Naive thymus-derived CD4-positive, alpha-beta T cell (primary cell): ENCODE measurements around the gene RAB40C. TPM values are rescaled to one million over a fixed set of nuclear protein-coding genes. Genes with fewer than 3 reads are reported as not detected.
A peak's percentile ranks its signal among the peaks of the same experiment; 100 is the strongest.

Experiments
- ATAC-seq: fragments of 150-1000 bp; cut with Tn5 transposase; 2 replicates; pipeline ENCODE4 v1.10.0; 2021; ENCODE audit warnings: mild to moderate bottlenecking, moderate library complexity
- CTCF ChIA-PET: fragments of 350-600 bp; sonication (Branson Sonifier 250); formaldehyde crosslinking; loops from one replicate; lab custom pipeline; 2021; ENCODE audit warnings: antibody characterized with exemption; lab: Charles Lee
- POLR2A ChIA-PET: fragments of 350-600 bp; sonication (Branson Sonifier 250); formaldehyde crosslinking; loops from one replicate; lab custom pipeline; 2021; ENCODE audit warnings: antibody characterized with exemption, inconsistent platforms; lab: Charles Lee
- DNase-seq, 9 donors: peaks; one replicate each; pipeline versions ENCODE4 v3.0.0 to v3.0.0-alpha.2; 2020 to 2022; ENCODE audit warnings: mixed read lengths in 1 of 9
- H3K27ac ChIP-seq: one replicate; pipeline ENCODE4 v1.7.0; 2013; ENCODE audit warnings: mild to moderate bottlenecking, low read depth, low read length, moderate library complexity
- H3K27me3 ChIP-seq, 2 donors: one replicate each; pipeline ENCODE4 v1.7.0; 2013; ENCODE audit warnings: low read length in 2 of 2, mild to moderate bottlenecking in 2 of 2, moderate library complexity in 2 of 2; ENCODE audit not compliant: control insufficient read depth in 2 of 2, insufficient read depth in 2 of 2
- H3K36me3 ChIP-seq, 3 experiments: 1 replicate in 2 of 3; 2 replicates in 1 of 3; pipeline ENCODE4 v1.7.0; 2013; ENCODE audit warnings: low read length in 3 of 3, mild to moderate bottlenecking in 3 of 3, moderate library complexity in 1 of 3; ENCODE audit not compliant: insufficient read depth in 3 of 3, control insufficient read depth in 2 of 3
- H3K4me1 ChIP-seq, 2 donors: one replicate each; pipeline ENCODE4 v1.7.0; 2013; ENCODE audit warnings: low read length in 2 of 2, mild to moderate bottlenecking in 2 of 2, moderate library complexity in 1 of 2; ENCODE audit not compliant: control insufficient read depth in 2 of 2, insufficient read depth in 2 of 2
- H3K4me3 ChIP-seq: 2 replicates; pipeline ENCODE4 v1.7.0; 2013; ENCODE audit warnings: mild to moderate bottlenecking, low read length
- H3K9me3 ChIP-seq, 3 experiments: 1 replicate in 2 of 3; 2 replicates in 1 of 3; pipeline ENCODE4 v1.7.0; 2013; ENCODE audit warnings: low read length in 3 of 3; ENCODE audit not compliant: control insufficient read depth in 2 of 3
- H3K27ac Mint-ChIP-seq, 9 donors: one replicate each; pipeline ENCODE4 v1.8.0; 2020 to 2022; ENCODE audit warnings: mixed read lengths in 9 of 9, mild to moderate bottlenecking in 8 of 9, moderate library complexity in 5 of 9, inconsistent platforms in 2 of 9
- H3K27me3 Mint-ChIP-seq, 5 donors: one replicate each; pipeline ENCODE4 v1.8.0; 2021 to 2022; ENCODE audit warnings: mixed read lengths in 5 of 5, mild to moderate bottlenecking in 1 of 5
- H3K36me3 Mint-ChIP-seq, 5 donors: one replicate each; pipeline ENCODE4 v1.8.0; 2020 to 2022; ENCODE audit warnings: mixed read lengths in 5 of 5, mild to moderate bottlenecking in 3 of 5, inconsistent platforms in 1 of 5
- H3K4me1 Mint-ChIP-seq, 7 donors: one replicate each; pipeline ENCODE4 v1.8.0; 2020 to 2022; ENCODE audit warnings: mixed read lengths in 7 of 7, mild to moderate bottlenecking in 3 of 7, inconsistent platforms in 1 of 7
- H3K4me3 Mint-ChIP-seq, 10 donors: one replicate each; pipeline ENCODE4 v1.8.0; 2020 to 2022; ENCODE audit warnings: mild to moderate bottlenecking in 10 of 10, mixed read lengths in 10 of 10, moderate library complexity in 6 of 10, inconsistent platforms in 2 of 10
- H3K9me3 Mint-ChIP-seq, 11 donors: one replicate each; pipeline ENCODE4 v1.8.0; 2020 to 2022; ENCODE audit warnings: mixed read lengths in 11 of 11, mild to moderate bottlenecking in 4 of 11, inconsistent platforms in 1 of 11, moderate library complexity in 1 of 11
- intact Hi-C, 2 donors: fragments of 100-400 bp; cut with micrococcal nuclease; formaldehyde crosslinking; loops; one replicate each; pipeline ENCODE4 v1.15.1; 2023
- polyA plus RNA-seq, 2 donors: library from polyadenylated mRNA; unstranded; fragments of 300-500 nt; fragmentation: Illumina TruSeq; gene quantifications; one replicate each; pipeline ENCODE4 v1.2.3, GENCODE V29; 2021
- total RNA-seq, 6 experiments: library from RNA in 5 of 6; stranded (reverse) in 5 of 6; gene quantifications; 1 replicate in 5 of 6; 2 replicates in 1 of 6; pipeline ENCODE4 v1.2.3 and lab custom pipeline; 2021 to 2026

Gene RAB40C
- total and polyA plus RNA-seq, 7 experiments from 2014 or later: 7.9 to 23.2 (median 17.5) TPM

DNA sequence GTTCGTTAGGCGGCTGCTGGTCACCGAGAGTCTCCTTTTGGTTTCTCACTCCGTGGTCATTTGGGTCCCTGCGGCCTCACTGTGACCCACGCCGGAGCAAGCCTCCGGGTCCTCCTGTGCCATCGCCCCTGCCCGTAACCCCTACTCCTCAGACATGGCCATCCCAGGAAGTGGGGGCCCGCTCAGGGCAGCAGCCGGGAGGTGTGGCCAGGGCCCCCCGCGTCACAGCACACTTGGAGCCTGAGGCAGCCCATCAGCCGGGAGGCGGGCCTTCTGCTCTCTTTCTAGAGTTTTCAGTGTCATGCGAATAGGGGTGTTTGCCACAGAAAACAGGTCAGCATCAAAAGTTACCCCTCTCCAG, 33.0 kb downstream of the RAB40C start:
- no peaks in the 10 kb centered on the region for H3K9me3 ChIP-seq
- DNase-seq: no peak
- Mint-ChIP-seq H3K27ac (no peak overlapping the region), H3K9me3 (no peaks in the 10 kb centered on the region), H3K27me3 (no peaks in the 10 kb centered on the region), H3K4me1 (peaks cover 0 to 8% (median 0%) of the 10 kb centered on the region in 7 donors), H3K4me3 (no peak overlapping the region), H3K36me3 (peaks cover 0 to 3% (median 0%) of the 10 kb centered on the region in 5 donors)
- no peak overlapping the region for H3K4me3 ChIP-seq
- no peak overlapping the region for H3K27ac ChIP-seq
- peaks cover 0 to 24% (median 0%) of the 10 kb centered on the region in 3 experiments for H3K36me3 ChIP-seq
- ChIA-PET POLR2A (no interaction called here), CTCF (no interaction called here)
- intact Hi-C loops: no loop called here
- H3K27me3 ChIP-seq: no peaks in the 10 kb centered on the region
- ATAC-seq: no peak
- H3K4me1 ChIP-seq: no peaks in the 10 kb centered on the region

DNA sequence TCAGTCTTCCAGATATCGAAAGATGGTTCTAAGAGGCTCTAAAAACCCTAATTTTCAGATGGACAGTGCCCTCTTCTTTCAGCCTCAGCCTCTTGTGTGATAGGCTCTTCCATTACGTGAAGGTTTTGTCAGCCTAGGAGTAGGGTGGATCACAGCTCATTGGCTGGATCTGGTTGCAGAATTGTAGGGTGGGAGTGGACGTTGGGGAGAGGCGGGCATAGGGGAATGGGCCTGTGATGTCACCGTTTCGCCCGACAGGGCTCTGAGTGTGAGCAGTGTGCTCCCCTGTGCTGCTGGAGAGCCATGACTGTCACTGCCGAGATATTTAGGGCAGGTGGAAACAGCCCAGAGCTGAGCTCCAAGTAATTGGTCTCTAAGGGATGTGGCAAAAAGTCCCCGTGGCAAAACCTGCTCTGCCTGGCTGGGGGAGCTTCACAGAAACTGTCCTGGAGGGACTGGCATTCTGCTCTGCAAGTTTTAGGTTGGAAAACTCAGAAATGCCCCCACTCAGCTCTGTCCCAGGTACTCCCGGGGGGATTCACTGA, 34.7 kb downstream of the RAB40C start:
- Mint-ChIP-seq H3K27ac (peak overlapping the region in 1 of 9 donors; percentile 4), H3K27me3 (no peaks in the 10 kb centered on the region), H3K4me1 (peaks cover 0 to 4% (median 0%) of the 10 kb centered on the region in 7 donors), H3K36me3 (peaks cover 0 to 3% (median 0%) of the 10 kb centered on the region in 5 donors), H3K4me3 (no peak overlapping the region), H3K9me3 (no peaks in the 10 kb centered on the region)
- H3K36me3 ChIP-seq: peaks cover 0 to 37% (median 0%) of the 10 kb centered on the region in 3 experiments
- H3K27me3 ChIP-seq: no peaks in the 10 kb centered on the region
- intact Hi-C loops: no loop called here
- no peak for ATAC-seq
- no peaks in the 10 kb centered on the region for H3K9me3 ChIP-seq
- no peak overlapping the region for H3K27ac ChIP-seq
- no peaks in the 10 kb centered on the region for H3K4me1 ChIP-seq
- H3K4me3 ChIP-seq: no peak overlapping the region
- POLR2A ChIA-PET: interaction anchor here (0.6 kb wide), 1 partner anchor 52 kb away, joined by 3 read pairs; no protein-coding TSS in a partner anchor
- CTCF ChIA-PET: no interaction called here
- no peak for DNase-seq

DNA sequence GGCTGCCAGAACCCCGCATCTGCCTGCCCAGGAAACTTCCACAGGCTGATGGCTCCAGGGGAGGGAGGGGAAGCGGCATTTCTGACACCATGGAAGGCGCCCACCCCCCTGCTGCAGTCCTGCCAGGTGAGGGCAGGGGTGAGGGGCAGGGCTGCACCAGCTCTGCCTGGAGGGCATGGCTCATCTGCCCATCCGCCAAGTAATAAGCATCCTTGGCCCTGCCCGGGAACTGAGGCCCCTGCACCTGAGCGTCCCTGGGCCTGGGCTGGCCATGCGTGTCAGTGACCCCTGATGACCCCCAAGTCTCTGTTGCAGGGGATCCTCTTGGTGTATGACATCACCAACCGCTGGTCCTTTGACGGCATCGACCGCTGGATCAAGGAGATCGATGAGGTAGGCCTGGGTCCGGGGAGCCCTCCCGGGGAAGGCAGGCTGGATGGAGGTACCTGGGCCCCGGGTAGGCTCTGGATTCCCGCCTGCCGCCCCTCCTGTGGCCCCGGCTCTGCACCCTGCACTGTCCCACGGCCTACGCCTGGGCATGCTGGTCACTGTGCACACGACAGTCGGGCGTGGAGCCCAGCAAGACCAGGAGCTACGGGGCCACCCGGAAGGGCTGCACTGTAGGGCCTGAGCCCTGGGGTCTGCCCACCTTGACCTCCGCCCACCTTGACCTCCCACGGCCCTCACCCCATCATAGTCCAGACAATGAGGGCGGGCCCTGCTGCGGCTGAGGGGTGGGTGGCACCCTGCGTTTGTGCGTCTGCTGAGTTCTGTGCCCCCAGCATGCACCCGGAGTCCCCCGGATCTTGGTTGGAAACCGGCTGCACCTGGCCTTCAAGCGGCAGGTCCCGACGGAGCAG, 35.5 kb downstream of the RAB40C start:
- Histone ChIP-seq H3K4me1 (no peaks in the 10 kb centered on the region), H3K27me3 (no peaks in the 10 kb centered on the region), H3K36me3 (peaks cover 0 to 37% (median 0%) of the 10 kb centered on the region in 3 experiments), H3K4me3 (no peak overlapping the region), H3K9me3 (no peaks in the 10 kb centered on the region), H3K27ac (no peak overlapping the region)
- DNase-seq (no peak), ATAC-seq (no peak)
- no peaks in the 10 kb centered on the region for H3K9me3 Mint-ChIP-seq
- ChIA-PET CTCF (interaction anchor here (0.7 kb wide), 1 partner anchor 52 kb away, joined by 4 read pairs; no protein-coding TSS in a partner anchor), POLR2A (no interaction called here)
- H3K4me3 Mint-ChIP-seq: no peak overlapping the region
- intact Hi-C loops: no loop called here
- peaks cover 0 to 3% (median 0%) of the 10 kb centered on the region in 5 donors for H3K36me3 Mint-ChIP-seq
- no peak overlapping the region for H3K27ac Mint-ChIP-seq
- no peaks in the 10 kb centered on the region for H3K27me3 Mint-ChIP-seq
- H3K4me1 Mint-ChIP-seq: peaks cover 0 to 4% (median 0%) of the 10 kb centered on the region in 7 donors

DNA sequence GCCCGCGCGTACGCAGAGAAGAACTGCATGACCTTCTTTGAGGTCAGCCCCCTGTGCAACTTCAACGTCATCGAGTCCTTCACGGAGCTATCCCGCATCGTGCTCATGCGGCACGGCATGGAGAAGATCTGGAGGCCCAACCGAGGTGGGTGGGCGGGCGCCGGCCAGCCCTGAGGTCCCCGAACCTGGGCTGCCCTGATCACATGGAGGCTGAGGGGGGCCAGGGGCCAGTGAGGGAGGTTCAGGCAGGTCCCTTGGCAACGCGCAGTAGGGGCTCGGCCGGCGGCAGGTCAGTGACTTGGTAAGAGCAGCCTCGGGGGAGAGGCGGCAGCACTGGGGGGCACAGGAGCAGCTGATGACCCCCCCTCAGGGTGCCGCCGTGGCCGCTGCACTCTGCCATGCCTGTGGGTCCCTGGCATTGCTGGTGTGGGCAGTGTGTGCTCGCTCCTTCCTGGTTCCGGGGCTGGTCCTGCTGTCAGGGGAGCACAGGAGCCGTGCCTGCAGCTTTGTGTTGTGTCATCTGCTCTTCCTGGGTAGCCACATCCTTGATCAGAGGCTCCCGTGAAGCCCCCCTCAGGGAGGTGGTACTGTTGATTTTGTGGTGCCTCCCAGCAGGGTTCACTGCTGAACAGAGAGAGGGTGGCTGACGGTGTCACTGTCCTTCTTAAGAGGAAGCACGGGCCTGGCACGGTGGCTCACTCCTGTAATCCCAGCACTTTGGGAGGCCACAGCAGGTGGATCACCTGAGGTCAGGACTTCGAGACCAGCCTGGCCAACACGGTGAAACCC, 36.3 kb downstream of the RAB40C start:
- Histone ChIP-seq H3K27me3 (no peaks in the 10 kb centered on the region), H3K36me3 (peaks cover 0 to 37% (median 0%) of the 10 kb centered on the region in 3 experiments), H3K4me1 (no peaks in the 10 kb centered on the region), H3K27ac (no peak overlapping the region), H3K9me3 (no peaks in the 10 kb centered on the region), H3K4me3 (no peak overlapping the region)
- Mint-ChIP-seq H3K36me3 (peaks cover 0 to 3% (median 0%) of the 10 kb centered on the region in 5 donors), H3K27ac (peak overlapping the region in 1 of 9 donors; percentile 13), H3K4me1 (peaks cover 0 to 4% (median 0%) of the 10 kb centered on the region in 7 donors), H3K4me3 (no peak overlapping the region), H3K27me3 (no peaks in the 10 kb centered on the region), H3K9me3 (no peaks in the 10 kb centered on the region)
- ATAC-seq (no peak), DNase-seq (no peak)
- POLR2A ChIA-PET: no interaction called here
- intact Hi-C loops: no loop called here
- CTCF ChIA-PET: interaction anchor here (0.7 kb wide), 1 partner anchor 53 kb away, joined by 4 read pairs; no protein-coding TSS in a partner anchor

DNA sequence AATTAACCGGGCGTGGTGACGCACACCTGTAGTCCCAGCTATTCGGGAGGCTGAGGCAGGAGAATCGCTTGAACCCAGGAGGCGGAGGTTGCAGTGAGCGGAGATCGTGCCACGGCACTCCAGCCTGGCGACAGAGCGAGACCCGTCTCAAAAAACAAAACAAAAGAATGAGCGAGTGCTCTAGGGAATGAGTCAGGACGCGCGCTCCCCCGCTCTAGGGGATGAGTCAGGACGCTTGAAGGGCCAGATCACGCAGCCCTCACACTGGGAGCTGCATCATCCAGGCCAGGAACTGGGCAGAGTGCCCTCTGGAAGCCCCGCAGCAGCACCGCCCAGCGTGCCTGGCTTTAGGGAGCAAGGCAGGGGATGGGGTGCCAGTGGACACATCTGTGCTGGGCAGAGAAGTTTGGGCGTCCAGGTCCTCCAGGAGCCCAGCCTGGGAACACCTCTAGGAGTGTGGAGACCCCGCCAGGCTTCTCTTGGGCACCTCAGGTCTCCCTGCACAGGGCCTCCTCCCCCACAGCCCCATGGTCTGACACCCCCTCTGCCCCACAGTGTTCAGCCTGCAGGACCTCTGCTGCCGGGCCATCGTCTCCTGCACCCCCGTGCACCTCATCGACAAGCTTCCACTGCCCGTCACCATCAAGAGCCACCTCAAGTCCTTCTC, 37.1 kb downstream of the RAB40C start:
- Mint-ChIP-seq H3K36me3 (peaks cover 0 to 3% (median 0%) of the 10 kb centered on the region in 5 donors), H3K27me3 (no peaks in the 10 kb centered on the region), H3K9me3 (no peaks in the 10 kb centered on the region), H3K4me1 (no peaks in the 10 kb centered on the region), H3K4me3 (no peak overlapping the region), H3K27ac (no peak overlapping the region)
- Histone ChIP-seq H3K4me3 (no peak overlapping the region), H3K9me3 (no peaks in the 10 kb centered on the region), H3K36me3 (peaks cover 0 to 37% (median 0%) of the 10 kb centered on the region in 3 experiments), H3K27me3 (no peaks in the 10 kb centered on the region), H3K27ac (no peak overlapping the region), H3K4me1 (no peaks in the 10 kb centered on the region)
- no peak for DNase-seq
- POLR2A ChIA-PET: no interaction called here
- CTCF ChIA-PET: no interaction called here
- ATAC-seq: no peak
- intact Hi-C loops: no loop called here
